Ascending aorta (tissue), 2 donors: Measurements from ENCODE around the gene PSMB1. TPM values are rescaled to one million over a fixed set of nuclear protein-coding genes. Genes with fewer than 3 reads are reported as not detected.
"Not testable (repeated sequence)": the region's sequence is repeated elsewhere in the genome, so short reads cannot be mapped to it uniquely, and the experiment has no call there.

Experiments used
- DNase-seq, 2 donors: peaks; one replicate each; pipeline ENCODE4 v3.0.0-alpha.2; 2019; ENCODE audit warnings: low spot score in 2 of 2
- H3K27ac ChIP-seq, 2 donors: fragments of 200-600 bp; sonication (generic); one replicate each; pipeline ENCODE4 v1.5.1; 2016 to 2017; ENCODE audit warnings: mild to moderate bottlenecking in 1 of 2
- H3K27me3 ChIP-seq: fragments of 200-600 bp; sonication (generic); one replicate; pipeline ENCODE4 v1.5.1; 2017
- H3K36me3 ChIP-seq, 2 donors: fragments of 200-600 bp; sonication (generic); one replicate each; pipeline ENCODE4 v1.5.1; 2016
- H3K4me1 ChIP-seq, 2 donors: fragments of 200-600 bp; sonication (generic); one replicate each; pipeline ENCODE4 v1.5.1; 2016 to 2017; ENCODE audit warnings: mild to moderate bottlenecking in 1 of 2
- H3K4me3 ChIP-seq, 2 donors: fragments of 200-600 bp; sonication (generic); one replicate each; pipeline ENCODE4 v1.5.1; 2016 to 2017; ENCODE audit warnings: mild to moderate bottlenecking in 1 of 2
- H3K9me3 ChIP-seq, 2 donors: fragments of 200-600 bp; sonication (generic); one replicate each; pipeline ENCODE4 v1.5.1; 2016
- CTCF ChIP-seq, 3 experiments: fragments of 200-600 bp in 2 of 3; fragments of 450-650 bp in 1 of 3; sonication (generic) in 2 of 3; IDR thresholded peaks; one replicate each; pipeline ENCODE4 v1.5.1; 2016 to 2019; ENCODE audit warnings: antibody characterized with exemption in 3 of 3, mild to moderate bottlenecking in 1 of 3, moderate library complexity in 1 of 3
- intact Hi-C: fragments of 100-400 bp; cut with DNase I; formaldehyde crosslinking; loops from one replicate; pipeline ENCODE4 v1.15.1; 2023
- total RNA-seq: library from RNA; depleted of rRNA; stranded (reverse); fragments of >200 nt; gene quantifications from one replicate; pipeline ENCODE4 v1.1.0, GENCODE V29; 2016

PSMB1 gene
- total RNA-seq, 1 donor from 2014 or later = 120 TPM

GRCh38 chr6:170505306-170505705, 47.8 kb downstream of the PSMB1 start:
- TF ChIP-seq CTCF (IDR thresholded peaks at IDR 0.05) = no peak
- Histone ChIP-seq H3K4me1 (no peaks in the 10 kb centered on the region), H3K27me3 (no peaks in the 10 kb centered on the region), H3K27ac (no peak overlapping the region), H3K36me3 (no peaks in the 10 kb centered on the region), H3K9me3 (peaks cover 7 to 15% of the 10 kb centered on the region in 2 donors), H3K4me3 (no peak overlapping the region)
- intact Hi-C loops = no loop called here
- no peak for DNase-seq

GRCh38 chr6:170504479-170504878, 48.6 kb downstream of the PSMB1 start:
- Histone ChIP-seq H3K4me1 (no peaks in the 10 kb centered on the region), H3K9me3 (peaks cover 7 to 15% of the 10 kb centered on the region in 2 donors), H3K4me3 (no peak overlapping the region), H3K27ac (no peak overlapping the region), H3K27me3 (no peaks in the 10 kb centered on the region), H3K36me3 (no peaks in the 10 kb centered on the region)
- no peak for DNase-seq
- TF ChIP-seq CTCF (IDR thresholded peaks at IDR 0.05) = no peak
- intact Hi-C loops = no loop called here

GRCh38 chr6:170503414-170503761, 49.7 kb downstream of the PSMB1 start:
- DNase-seq = no peak
- Histone ChIP-seq H3K4me3 (no peak overlapping the region), H3K9me3 (peaks cover 7 to 15% of the 10 kb centered on the region in 2 donors), H3K27ac (no peak overlapping the region), H3K36me3 (no peaks in the 10 kb centered on the region), H3K27me3 (no peaks in the 10 kb centered on the region), H3K4me1 (no peaks in the 10 kb centered on the region)
- TF ChIP-seq CTCF (IDR thresholded peaks at IDR 0.05) = no peak
- intact Hi-C loops = no loop called here

- H3K27ac ChIP-seq, H3K4me1 ChIP-seq, H3K36me3 ChIP-seq, H3K4me3 ChIP-seq, DNase-seq, H3K27me3 ChIP-seq, intact Hi-C loops: not testable (repeated sequence)
- H3K9me3 ChIP-seq = peaks cover 7 to 15% of the 10 kb centered on the region in 2 donors
Measured at GRCh38 chr6:170502733-170503413, 50.2 kb downstream of the PSMB1 start.

- H3K36me3 ChIP-seq, H3K4me1 ChIP-seq, H3K27ac ChIP-seq, intact Hi-C loops, H3K4me3 ChIP-seq, H3K27me3 ChIP-seq, DNase-seq: not testable (repeated sequence)
- peaks cover 7 to 15% of the 10 kb centered on the region in 2 donors for H3K9me3 ChIP-seq
Measured at GRCh38 chr6:170502268-170502667, 50.8 kb downstream of the PSMB1 start.

GRCh38 chr6:170500955-170501590, 52.0 kb downstream of the PSMB1 start:
- H3K27ac ChIP-seq = no peak overlapping the region
- H3K9me3 ChIP-seq = peaks cover 7 to 15% of the 10 kb centered on the region in 2 donors
- H3K4me1 ChIP-seq = no peaks in the 10 kb centered on the region
- H3K4me3 ChIP-seq = no peak overlapping the region
- no peaks in the 10 kb centered on the region for H3K36me3 ChIP-seq
- intact Hi-C loops = no loop called here
- no peak for DNase-seq
- H3K27me3 ChIP-seq = no peaks in the 10 kb centered on the region
- no peak for TF ChIP-seq CTCF (IDR thresholded peaks at IDR 0.05)
